CD8-positive, alpha-beta memory T cell (primary cell): Measurements from ENCODE around the gene OSER1. TPM values are rescaled to one million over a fixed set of nuclear protein-coding genes. Genes with fewer than 3 reads are reported as not detected.

Experiments
- CTCF ChIA-PET: fragments of 350-600 bp; sonication (Branson Sonifier 250); formaldehyde crosslinking; loops from one replicate; lab custom pipeline; 2021; ENCODE audit warnings: antibody characterized with exemption; lab: Charles Lee
- POLR2A ChIA-PET: fragments of 350-600 bp; sonication (Branson Sonifier 250); formaldehyde crosslinking; loops from one replicate; lab custom pipeline; 2021; ENCODE audit warnings: antibody characterized with exemption; lab: Charles Lee
- DNase-seq, 5 donors: peaks; one replicate each; pipeline versions ENCODE4 v3.0.0 to v3.0.0-alpha.2; 2020 to 2022; ENCODE audit warnings: mixed read lengths in 1 of 5
- H3K27ac ChIP-seq: one replicate; pipeline ENCODE4 v1.7.0; 2013; ENCODE audit warnings: low read depth, mild to moderate bottlenecking, low read length, moderate library complexity
- H3K27me3 ChIP-seq: 2 replicates; pipeline ENCODE4 v1.7.0; 2013; ENCODE audit warnings: low read length, mild to moderate bottlenecking; ENCODE audit not compliant: insufficient read depth, poor library complexity, severe bottlenecking
- H3K36me3 ChIP-seq: 2 replicates; pipeline ENCODE4 v1.7.0; 2013; ENCODE audit warnings: mild to moderate bottlenecking, low read length, moderate library complexity; ENCODE audit not compliant: insufficient read depth
- H3K4me1 ChIP-seq: 2 replicates; pipeline ENCODE4 v1.7.0; 2013; ENCODE audit warnings: mild to moderate bottlenecking, low read length, moderate library complexity; ENCODE audit not compliant: insufficient read depth
- H3K4me3 ChIP-seq: 2 replicates; pipeline ENCODE4 v1.7.0; 2013; ENCODE audit warnings: mild to moderate bottlenecking, low read length
- H3K9me3 ChIP-seq: 2 replicates; pipeline ENCODE4 v1.7.0; 2013; ENCODE audit warnings: mild to moderate bottlenecking, low read length
- H3K27ac Mint-ChIP-seq, 8 donors: one replicate each; pipeline ENCODE4 v1.8.0; 2020 to 2021; ENCODE audit warnings: mixed read lengths in 8 of 8, mild to moderate bottlenecking in 6 of 8, inconsistent platforms in 3 of 8, moderate library complexity in 3 of 8
- H3K27me3 Mint-ChIP-seq, 2 donors: one replicate each; pipeline ENCODE4 v1.8.0; 2020 to 2021; ENCODE audit warnings: mixed read lengths in 2 of 2, mild to moderate bottlenecking in 1 of 2, moderate library complexity in 1 of 2
- H3K36me3 Mint-ChIP-seq, 3 donors: one replicate each; pipeline ENCODE4 v1.8.0; 2020 to 2021; ENCODE audit warnings: mixed read lengths in 3 of 3, inconsistent platforms in 1 of 3, mild to moderate bottlenecking in 1 of 3
- H3K4me1 Mint-ChIP-seq, 3 donors: one replicate each; pipeline ENCODE4 v1.8.0; 2020 to 2021; ENCODE audit warnings: mixed read lengths in 3 of 3, inconsistent platforms in 1 of 3, mild to moderate bottlenecking in 1 of 3
- H3K4me3 Mint-ChIP-seq, 7 donors: one replicate each; pipeline ENCODE4 v1.8.0; 2020 to 2021; ENCODE audit warnings: mixed read lengths in 7 of 7, mild to moderate bottlenecking in 6 of 7, moderate library complexity in 4 of 7, inconsistent platforms in 2 of 7
- H3K9me3 Mint-ChIP-seq, 5 donors: one replicate each; pipeline ENCODE4 v1.8.0; 2020 to 2022; ENCODE audit warnings: mixed read lengths in 5 of 5, mild to moderate bottlenecking in 3 of 5, moderate library complexity in 2 of 5, inconsistent platforms in 1 of 5
- polyA plus RNA-seq: library from polyadenylated mRNA; unstranded; fragments of 300-500 nt; fragmentation: Illumina TruSeq; gene quantifications from one replicate; pipeline ENCODE4 v1.2.3, GENCODE V29; 2021
- total RNA-seq, 2 experiments: library from RNA; stranded (reverse); gene quantifications; one replicate each; pipeline ENCODE4 v1.2.3, GENCODE V29; 2021

The OSER1 gene
- total and polyA plus RNA-seq, 3 experiments from 2014 or later: 24.8 to 35.1 (median 25.7) TPM

DNA sequence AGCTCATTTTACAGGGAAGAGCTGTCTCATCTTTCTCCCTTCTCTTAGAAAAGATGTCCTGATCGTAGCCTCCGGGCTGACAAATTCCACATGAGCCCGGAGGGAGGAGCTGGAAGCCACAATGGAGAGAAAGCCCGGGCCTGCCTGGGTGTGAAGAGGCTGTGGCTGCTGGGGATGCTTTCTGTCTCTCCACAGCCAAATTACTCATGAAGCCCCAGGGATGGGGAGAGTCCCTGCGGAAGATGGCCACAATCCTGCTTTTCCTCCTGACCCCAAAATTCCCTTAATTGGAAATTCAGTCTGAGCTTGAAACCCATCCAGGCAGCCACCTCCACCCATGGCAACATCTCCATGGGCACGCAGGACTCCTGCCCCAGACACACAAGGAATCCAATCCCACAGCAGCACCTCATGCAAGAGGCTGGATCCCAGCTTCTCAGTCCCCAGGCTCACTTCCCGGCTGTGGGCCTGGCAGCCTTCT, 56.0 kb downstream of the OSER1 start:
- ChIA-PET CTCF (interaction anchor here (1.1 to 1.6 kb wide), 2 partner anchors 35 to 37 kb away, joined by 3 to 4 read pairs; no protein-coding TSS in a partner anchor), POLR2A (no interaction called here)
- H3K4me3 Mint-ChIP-seq: no peak overlapping the region

DNA sequence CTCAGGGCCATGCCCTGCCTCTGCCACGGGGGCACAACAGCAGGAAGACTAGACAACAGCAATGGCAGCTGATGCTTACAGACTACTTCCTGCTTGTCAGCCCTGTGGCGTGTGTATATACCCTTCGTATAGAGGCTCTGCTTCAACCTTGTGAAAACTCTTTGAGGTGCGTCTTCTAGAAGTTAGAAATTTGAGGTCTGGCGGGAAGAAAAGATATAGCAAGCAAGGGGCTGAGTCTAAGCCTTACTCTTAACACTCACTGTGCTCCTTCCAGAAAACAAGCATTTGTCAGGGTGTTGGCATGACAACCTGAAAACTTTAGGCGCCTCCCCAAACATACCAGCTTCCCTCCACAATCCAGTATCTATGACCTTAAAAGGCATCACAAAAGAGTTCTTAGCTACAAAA, 56.9 kb downstream of the OSER1 start:
- CTCF ChIA-PET: interaction anchor here (1.6 kb wide), 1 partner anchor 36 kb away, joined by 4 read pairs; no protein-coding TSS in a partner anchor
- Histone ChIP-seq H3K36me3 (no peaks in the 10 kb centered on the region), H3K27me3 (no peaks in the 10 kb centered on the region), H3K27ac (no peak overlapping the region), H3K9me3 (no peaks in the 10 kb centered on the region), H3K4me3 (no peak overlapping the region), H3K4me1 (peaks cover 16% of the 10 kb centered on the region)
- peak overlapping the region in 5 of 8 donors; percentile 24 to 88 (median 54) for H3K27ac Mint-ChIP-seq
- DNase-seq: peak in 2 of 5 donors; percentile 16 to 55
- peaks cover 0 to 3% (median 0%) of the 10 kb centered on the region in 5 donors for H3K9me3 Mint-ChIP-seq
- peak overlapping the region in 3 of 7 donors; percentile 30 to 54 (median 37) for H3K4me3 Mint-ChIP-seq
- H3K27me3 Mint-ChIP-seq: peaks cover 4 to 28% of the 10 kb centered on the region in 2 donors
- POLR2A ChIA-PET: no interaction called here
- H3K4me1 Mint-ChIP-seq: peaks cover 7 to 14% (median 11%) of the 10 kb centered on the region in 3 donors
- no peaks in the 10 kb centered on the region for H3K36me3 Mint-ChIP-seq

More for the DNA sequence above, 56.0 kb downstream of the OSER1 start:
- Histone ChIP-seq H3K27ac (no peak overlapping the region), H3K36me3 (no peaks in the 10 kb centered on the region), H3K4me1 (peaks cover 16% of the 10 kb centered on the region), H3K9me3 (no peaks in the 10 kb centered on the region), H3K27me3 (no peaks in the 10 kb centered on the region), H3K4me3 (no peak overlapping the region)
- Mint-ChIP-seq H3K27me3 (peaks cover 8 to 31% of the 10 kb centered on the region in 2 donors), H3K27ac (no peak overlapping the region), H3K36me3 (no peaks in the 10 kb centered on the region), H3K4me1 (peaks cover 7 to 14% (median 11%) of the 10 kb centered on the region in 3 donors), H3K9me3 (peaks cover 0 to 2% (median 0%) of the 10 kb centered on the region in 5 donors)
- DNase-seq: no peak

DNA sequence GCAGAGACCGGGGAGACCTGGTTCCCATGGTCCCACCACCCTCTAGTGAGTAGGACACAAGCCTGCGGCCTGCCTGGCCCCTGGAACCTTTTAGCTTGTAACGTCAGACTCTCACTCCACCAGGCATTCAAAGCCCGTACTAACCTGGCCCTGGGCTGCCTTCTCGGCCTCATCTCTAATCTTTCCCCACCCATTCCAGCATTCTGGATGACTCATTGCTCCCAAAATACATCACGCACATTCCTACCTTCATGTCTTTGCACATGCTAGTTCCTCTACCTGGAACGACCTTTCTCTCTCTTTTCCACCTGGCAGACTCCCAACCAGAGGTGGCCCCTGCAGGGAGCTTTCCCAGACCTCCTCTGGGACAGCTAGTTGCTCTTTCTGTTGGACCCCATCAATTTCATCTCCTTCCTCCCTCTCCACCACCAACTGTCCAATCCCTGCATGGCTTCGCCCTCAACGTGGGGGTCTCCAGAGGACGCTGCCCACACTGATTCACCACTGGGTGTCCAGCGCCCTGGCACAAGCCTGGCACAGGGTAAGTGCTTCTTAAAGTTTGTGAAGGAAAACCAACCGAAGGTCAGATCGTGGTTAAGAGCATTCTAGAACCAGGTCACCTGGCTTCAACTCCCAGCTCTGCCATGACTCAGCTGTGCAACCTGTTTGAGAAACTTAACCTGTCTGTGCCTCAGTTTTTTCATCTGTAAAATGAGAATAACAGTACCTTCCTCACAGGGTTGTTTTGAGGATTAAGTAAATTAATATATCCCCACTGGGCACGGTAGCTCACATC, 58.8 kb downstream of the OSER1 start:
- Histone ChIP-seq H3K27me3 (no peaks in the 10 kb centered on the region), H3K27ac (no peak overlapping the region), H3K36me3 (no peaks in the 10 kb centered on the region), H3K9me3 (no peaks in the 10 kb centered on the region), H3K4me1 (peaks cover 16% of the 10 kb centered on the region), H3K4me3 (no peak overlapping the region)
- no peak overlapping the region for H3K4me3 Mint-ChIP-seq
- H3K27me3 Mint-ChIP-seq: peaks cover 7 to 16% of the 10 kb centered on the region in 2 donors
- no peaks in the 10 kb centered on the region for H3K36me3 Mint-ChIP-seq
- H3K4me1 Mint-ChIP-seq: peaks cover 7 to 14% (median 11%) of the 10 kb centered on the region in 3 donors
- ChIA-PET CTCF (no interaction called here), POLR2A (no interaction called here)
- DNase-seq: no peak
- no peak overlapping the region for H3K27ac Mint-ChIP-seq
- H3K9me3 Mint-ChIP-seq: peaks cover 0 to 3% (median 0%) of the 10 kb centered on the region in 5 donors

DNA sequence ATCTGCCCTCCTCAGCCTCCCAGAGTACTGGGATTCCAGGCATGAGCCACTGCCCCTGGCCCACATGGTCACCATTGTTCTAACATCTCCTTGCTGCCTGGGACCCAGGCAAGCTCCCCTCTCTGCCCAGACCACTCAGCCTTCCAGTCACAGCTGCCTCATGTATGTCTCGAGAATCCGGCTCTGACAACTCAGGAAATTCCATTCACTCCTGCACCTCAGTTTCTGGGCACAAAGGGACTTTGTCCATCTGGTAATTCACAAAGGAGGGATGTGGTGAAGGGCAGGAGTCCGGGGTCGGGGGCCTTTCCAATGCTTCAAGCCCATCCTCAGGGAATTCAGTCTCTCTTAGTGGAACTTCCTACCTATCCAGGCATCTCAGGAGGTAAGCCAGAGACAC, 64.3 kb downstream of the OSER1 start:
- Histone ChIP-seq H3K9me3 (no peaks in the 10 kb centered on the region), H3K27ac (no peak overlapping the region), H3K4me1 (no peaks in the 10 kb centered on the region), H3K4me3 (no peak overlapping the region), H3K27me3 (no peaks in the 10 kb centered on the region), H3K36me3 (no peaks in the 10 kb centered on the region)
- no peaks in the 10 kb centered on the region for H3K36me3 Mint-ChIP-seq
- H3K4me3 Mint-ChIP-seq: no peak overlapping the region
- DNase-seq: no peak
- peaks cover 21 to 22% of the 10 kb centered on the region in 2 donors for H3K27me3 Mint-ChIP-seq
- no peaks in the 10 kb centered on the region for H3K4me1 Mint-ChIP-seq
- H3K27ac Mint-ChIP-seq: no peak overlapping the region
- ChIA-PET CTCF (no interaction called here), POLR2A (no interaction called here)
- peaks cover 0 to 2% (median 0%) of the 10 kb centered on the region in 5 donors for H3K9me3 Mint-ChIP-seq

Other genes starting within 250 kb of the OSER1 start
- gene JPH2, start 23.6 kb downstream of the OSER1 start, total RNA-seq: not detected
- gene JPH2, start 23.6 kb downstream of the OSER1 start, polyA plus RNA-seq: not detected
- gene GDAP1L1, start 36.5 kb upstream of the OSER1 start, total RNA-seq: not detected
- gene GDAP1L1, start 36.5 kb upstream of the OSER1 start, polyA plus RNA-seq: not detected
- 1 to 10 TPM; 2.4 to 2.5 TPM for gene FITM2, start 100.4 kb upstream of the OSER1 start, total RNA-seq
- 1.3 TPM for gene FITM2, start 100.4 kb upstream of the OSER1 start, polyA plus RNA-seq
- gene R3HDML, start 126.3 kb upstream of the OSER1 start, total RNA-seq: not detected
- gene R3HDML, start 126.3 kb upstream of the OSER1 start, polyA plus RNA-seq: not detected
- not detected for gene HNF4A, start 144.9 kb upstream of the OSER1 start, total RNA-seq
- gene HNF4A, start 144.9 kb upstream of the OSER1 start, polyA plus RNA-seq: not detected